ENCODE results near the gene OR7G1.
"Not testable (repeated sequence)": the region's sequence is repeated elsewhere in the genome, so short reads cannot be mapped to it uniquely, and the experiment has no call there.

Gene OR7G1

GRCh38 chr19:9130965-9131364 lies 15.4 kb upstream of the OR7G1 start:
- H3K4me3 ChIP-seq (ENCODE audit: low read length) = no peak overlapping the region

GRCh38 chr19:9128171-9128570 lies 12.6 kb upstream of the OR7G1 start:
- TF ChIP-seq ZNF274 (IDR thresholded peaks at IDR 0.05; ENCODE audit: low read depth, low read length) = no peak
- H3K4me3 ChIP-seq (ENCODE audit: low read length) = no peak overlapping the region

More at GRCh38 chr19:9130965-9131364, 15.4 kb upstream of the OR7G1 start:
- no peak for TF ChIP-seq ZNF274 (IDR thresholded peaks at IDR 0.05; ENCODE audit: low read depth, low read length)

GRCh38 chr19:9126900-9127405 lies 11.4 kb upstream of the OR7G1 start, which contains the start of gene OR7G3:
Gene OR7G3 (minus strand): TSS chr19:9126950. CDS start chr19:9126950, 0 bp downstream.
- no peak within 1 kb of the TSS for H3K4me3 ChIP-seq (ENCODE audit: low read length)
- no peak for TF ChIP-seq ZNF274 (IDR thresholded peaks at IDR 0.05; ENCODE audit: low read depth, low read length)

- no peak overlapping the region for H3K4me3 ChIP-seq (ENCODE audit: low read length)
Observed at GRCh38 chr19:9116547-9116946, 984 bp upstream of the OR7G1 start.

GRCh38 chr19:9109959-9110358 lies 5.6 kb downstream of the OR7G1 start:
- TF ChIP-seq ZNF274 (IDR thresholded peaks at IDR 0.05; ENCODE audit: low read depth, low read length) = no peak
- H3K4me3 ChIP-seq (ENCODE audit: low read length) = no peak overlapping the region

More at GRCh38 chr19:9116547-9116946, 984 bp upstream of the OR7G1 start:
- TF ChIP-seq ZNF274 (IDR thresholded peaks at IDR 0.05; ENCODE audit: low read depth, low read length) = no peak

GRCh38 chr19:9107375-9107774 lies 8.2 kb downstream of the OR7G1 start, which contains the start of gene OR7G2:
Gene OR7G2 (minus strand): TSS chr19:9107475. CDS start chr19:9103243, 4,232 bp downstream.
- TF ChIP-seq ZNF274 (IDR thresholded peaks at IDR 0.05; ENCODE audit: low read depth, low read length) = no peak
- no peak within 1 kb of the TSS for H3K4me3 ChIP-seq (ENCODE audit: low read length)

- no peak for TF ChIP-seq ZNF274 (IDR thresholded peaks at IDR 0.05; ENCODE audit: low read depth, low read length)
- H3K4me3 ChIP-seq (ENCODE audit: low read length) = no peak within 1 kb of the TSS
Observed at GRCh38 chr19:9086761-9087160, 28.8 kb downstream of the OR7G1 start, which contains the start of gene OR1M1. Gene OR1M1 (plus strand): TSS chr19:9087061. CDS start chr19:9093245, 6,184 bp downstream.

GRCh38 chr19:9078651-9079050 lies 36.9 kb downstream of the OR7G1 start:
- TF ChIP-seq ZNF274 (IDR thresholded peaks at IDR 0.05; ENCODE audit: low read depth, low read length) = no peak
- no peak overlapping the region for H3K4me3 ChIP-seq (ENCODE audit: low read length)

GRCh38 chr19:9076901-9077300 lies 38.7 kb downstream of the OR7G1 start:
- no peak for TF ChIP-seq ZNF274 (IDR thresholded peaks at IDR 0.05; ENCODE audit: low read depth, low read length)
- no peak overlapping the region for H3K4me3 ChIP-seq (ENCODE audit: low read length)

GRCh38 chr19:9075064-9075949 lies 40.3 kb downstream of the OR7G1 start:
- no peak for TF ChIP-seq ZNF274 (IDR thresholded peaks at IDR 0.05; ENCODE audit: low read depth, low read length)
- H3K4me3 ChIP-seq (ENCODE audit: low read length) = no peak overlapping the region

GRCh38 chr19:9073806-9074205 lies 41.8 kb downstream of the OR7G1 start:
- no peak for TF ChIP-seq ZNF274 (IDR thresholded peaks at IDR 0.05; ENCODE audit: low read depth, low read length)
- no peak overlapping the region for H3K4me3 ChIP-seq (ENCODE audit: low read length)

- not testable (repeated sequence) for H3K4me3 ChIP-seq (ENCODE audit: low read length)
Observed at GRCh38 chr19:9071720-9072119, 43.8 kb downstream of the OR7G1 start.

- TF ChIP-seq ZNF274 (IDR thresholded peaks at IDR 0.05; ENCODE audit: low read depth, low read length) = no peak
- no peak overlapping the region for H3K4me3 ChIP-seq (ENCODE audit: low read length)
Observed at GRCh38 chr19:9070066-9070465, 45.5 kb downstream of the OR7G1 start.

GRCh38 chr19:9065457-9066014 lies 50.0 kb downstream of the OR7G1 start:
- TF ChIP-seq ZNF274 (IDR thresholded peaks at IDR 0.05; ENCODE audit: low read depth, low read length) = no peak
- no peak overlapping the region for H3K4me3 ChIP-seq (ENCODE audit: low read length)

Data from GM08714 (cell line).